Measurements from ENCODE around the gene PDIA2.

Gene PDIA2

DNA sequence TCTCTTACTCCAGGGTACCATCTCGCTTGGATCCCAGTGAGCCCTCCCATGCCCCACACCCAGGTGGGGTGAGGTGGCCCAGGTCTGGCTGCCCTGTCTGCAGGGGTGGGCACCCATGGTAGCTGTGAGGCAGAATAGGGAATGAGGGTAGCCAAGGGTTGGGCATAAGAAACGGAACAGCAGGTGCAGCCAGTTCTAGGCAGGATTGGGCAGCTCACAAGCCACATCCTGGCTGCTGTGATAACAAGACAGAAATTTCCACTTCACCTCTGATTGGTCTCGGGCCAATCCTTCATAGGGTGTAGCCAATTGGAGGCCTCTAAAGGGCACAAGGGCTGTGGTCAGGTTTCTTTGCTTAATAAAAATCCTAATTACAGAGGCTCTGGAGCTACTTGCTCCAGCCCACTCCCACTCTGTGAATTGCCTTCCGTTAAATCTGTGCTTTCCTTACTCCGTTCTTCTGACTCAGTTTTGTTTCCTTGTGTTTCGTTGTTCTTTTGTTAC is 4.0 kb upstream of the PDIA2 start:
- no peak overlapping the region for H3K4me3 ChIP-seq (ENCODE audit: low read depth, low read length)
- TF ChIP-seq, protein P1, sequence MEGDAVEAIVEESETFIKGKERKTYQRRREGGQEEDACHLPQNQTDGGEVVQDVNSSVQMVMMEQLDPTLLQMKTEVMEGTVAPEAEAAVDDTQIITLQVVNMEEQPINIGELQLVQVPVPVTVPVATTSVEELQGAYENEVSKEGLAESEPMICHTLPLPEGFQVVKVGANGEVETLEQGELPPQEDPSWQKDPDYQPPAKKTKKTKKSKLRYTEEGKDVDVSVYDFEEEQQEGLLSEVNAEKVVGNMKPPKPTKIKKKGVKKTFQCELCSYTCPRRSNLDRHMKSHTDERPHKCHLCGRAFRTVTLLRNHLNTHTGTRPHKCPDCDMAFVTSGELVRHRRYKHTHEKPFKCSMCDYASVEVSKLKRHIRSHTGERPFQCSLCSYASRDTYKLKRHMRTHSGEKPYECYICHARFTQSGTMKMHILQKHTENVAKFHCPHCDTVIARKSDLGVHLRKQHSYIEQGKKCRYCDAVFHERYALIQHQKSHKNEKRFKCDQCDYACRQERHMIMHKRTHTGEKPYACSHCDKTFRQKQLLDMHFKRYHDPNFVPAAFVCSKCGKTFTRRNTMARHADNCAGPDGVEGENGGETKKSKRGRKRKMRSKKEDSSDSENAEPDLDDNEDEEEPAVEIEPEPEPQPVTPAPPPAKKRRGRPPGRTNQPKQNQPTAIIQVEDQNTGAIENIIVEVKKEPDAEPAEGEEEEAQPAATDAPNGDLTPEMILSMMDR (IDR thresholded peaks at IDR 0.05; ENCODE audit: low read depth, low read length): no peak

DNA sequence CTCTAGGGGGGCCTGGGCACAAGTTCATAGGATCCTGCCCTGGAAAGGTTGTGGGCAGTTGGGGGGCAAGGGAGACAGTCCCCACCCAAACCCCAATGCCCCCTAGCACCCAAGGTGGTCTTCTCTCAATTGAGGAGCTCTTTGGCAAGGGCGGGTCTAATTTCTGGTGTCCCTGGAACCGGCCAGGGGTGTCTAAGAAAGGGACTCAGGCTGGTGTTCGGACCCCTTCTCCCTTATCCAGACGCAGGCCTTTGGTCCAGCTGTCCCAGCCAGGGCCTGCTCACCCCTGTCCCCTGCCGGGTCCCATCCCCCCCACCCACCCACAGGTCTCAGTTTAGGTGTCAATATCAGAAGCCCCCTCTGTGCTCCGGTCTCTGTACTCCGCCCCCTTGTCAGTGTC is 3.4 kb upstream of the PDIA2 start:
- H3K4me3 ChIP-seq (ENCODE audit: low read depth, low read length): no peak overlapping the region
- TF ChIP-seq, protein P1 (IDR thresholded peaks at IDR 0.05; ENCODE audit: low read depth, low read length): no peak

DNA sequence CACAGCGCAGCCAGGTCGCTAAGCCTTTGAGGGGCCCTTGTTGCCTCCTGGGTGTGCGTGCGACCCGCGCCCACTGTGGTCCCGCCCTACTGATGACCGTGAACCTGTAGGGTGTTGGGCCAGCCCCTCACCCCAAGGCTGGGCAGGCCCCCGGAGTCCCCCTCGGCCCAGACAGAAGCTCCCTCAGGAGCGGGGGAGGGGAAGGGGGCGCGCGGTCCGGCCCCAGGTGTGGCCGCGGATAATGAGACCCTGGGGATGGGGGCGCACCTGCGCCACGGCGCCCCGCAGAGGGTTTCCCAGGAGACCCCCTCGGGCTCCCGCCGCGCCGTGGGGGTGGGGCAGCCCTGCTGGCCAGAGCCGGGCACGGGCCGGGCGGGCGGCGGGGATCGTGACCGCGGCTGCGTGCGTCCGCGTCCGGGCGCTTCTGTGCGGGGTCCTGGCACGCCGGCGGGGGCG is 2.9 kb upstream of the PDIA2 start:
- TF ChIP-seq, protein P1 (IDR thresholded peaks at IDR 0.05; ENCODE audit: low read depth, low read length): no peak
- no peak overlapping the region for H3K4me3 ChIP-seq (ENCODE audit: low read depth, low read length)

DNA sequence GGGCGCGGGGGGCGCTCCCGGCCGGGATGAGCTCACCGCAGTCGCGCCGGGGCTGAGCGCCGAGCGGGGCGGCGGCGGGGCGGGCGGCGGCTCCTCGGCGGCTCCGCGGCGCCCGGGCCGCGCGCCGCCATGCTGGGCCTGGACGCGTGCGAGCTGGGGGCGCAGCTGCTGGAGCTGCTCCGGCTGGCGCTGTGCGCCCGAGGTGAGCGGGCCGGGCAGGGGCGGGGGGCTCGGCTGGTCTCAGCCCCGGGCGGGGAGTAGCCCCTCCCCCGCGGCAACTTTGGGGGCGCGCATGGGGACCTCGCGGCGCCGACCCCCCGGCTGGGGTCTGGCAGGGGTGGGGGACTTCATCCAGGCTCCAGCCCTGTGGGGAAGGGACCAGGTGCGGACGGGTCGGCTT is 2.4 kb upstream of the PDIA2 start, which contains the start of gene ARHGDIG:
Gene ARHGDIG, plus strand, starts transcription at position 40 of the 400 bp plus-strand sequence. Its CDS starts 90 bp downstream, at position 130.
- TF ChIP-seq, protein P1 (IDR thresholded peaks at IDR 0.05; ENCODE audit: low read depth, low read length): no peak
- H3K4me3 ChIP-seq (ENCODE audit: low read depth, low read length): no peak within 1 kb of the TSS

DNA sequence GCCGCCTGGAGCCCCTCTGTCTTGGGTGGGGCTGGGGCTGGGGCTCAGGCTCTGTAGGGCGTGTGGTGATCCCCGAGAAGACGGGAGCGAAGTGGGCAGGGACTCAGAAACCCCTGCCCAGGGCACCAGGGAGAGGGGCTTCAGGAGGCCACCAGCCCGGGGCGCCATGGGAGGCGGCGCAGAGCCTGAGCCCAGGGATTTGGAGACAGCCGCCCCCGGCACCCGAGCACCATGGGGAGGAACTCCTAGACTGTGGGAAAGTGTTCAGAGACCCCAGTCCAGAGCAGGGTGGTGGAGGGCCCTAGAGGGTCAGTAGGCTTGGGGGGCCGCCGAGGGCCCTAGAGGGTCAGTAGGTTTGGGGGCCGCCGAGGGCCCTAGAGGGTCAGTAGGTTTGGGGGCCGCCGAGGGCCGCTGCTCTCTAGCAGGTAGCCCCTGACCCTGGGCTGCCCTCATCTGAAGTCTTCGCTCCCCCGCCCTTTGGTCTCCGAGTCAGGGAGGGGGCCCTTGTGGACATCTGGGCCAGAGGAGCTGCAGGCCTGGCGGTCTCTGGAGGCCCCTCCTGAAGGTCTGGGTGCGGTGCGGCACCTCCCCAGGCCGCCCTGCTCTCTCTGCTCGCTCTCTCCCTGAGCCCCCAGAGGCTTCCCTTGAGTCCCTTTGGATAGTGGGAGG is 1.8 kb upstream of the PDIA2 start:
- TF ChIP-seq, protein P1 (IDR thresholded peaks at IDR 0.05; ENCODE audit: low read depth, low read length): no peak
- no peak overlapping the region for H3K4me3 ChIP-seq (ENCODE audit: low read depth, low read length)

DNA sequence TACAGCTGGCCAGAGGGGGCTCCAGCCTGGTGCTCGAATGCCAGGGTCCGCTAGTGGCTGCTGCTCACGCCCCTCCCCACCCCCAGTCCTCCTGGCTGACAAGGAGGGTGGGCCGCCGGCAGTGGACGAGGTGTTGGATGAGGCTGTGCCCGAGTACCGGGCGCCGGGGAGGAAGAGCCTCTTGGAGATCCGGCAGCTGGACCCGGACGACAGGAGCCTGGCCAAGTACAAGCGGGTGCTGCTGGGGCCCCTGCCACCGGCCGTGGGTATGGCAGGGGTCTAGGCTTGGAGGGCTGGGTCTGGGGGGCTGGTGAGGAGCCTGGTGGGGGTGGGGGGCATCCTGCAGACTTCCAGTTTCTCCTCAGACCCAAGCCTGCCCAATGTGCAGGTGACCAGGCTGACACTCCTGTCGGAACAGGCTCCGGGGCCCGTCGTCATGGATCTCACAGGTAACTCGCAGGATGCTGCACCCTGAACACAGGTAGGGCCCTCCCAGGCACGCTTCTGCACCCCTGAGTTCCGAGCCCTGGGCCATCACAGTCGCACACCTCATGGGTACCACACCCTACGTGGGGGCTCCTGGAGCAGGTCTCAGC is 1.2 kb upstream of the PDIA2 start:
- no peak overlapping the region for H3K4me3 ChIP-seq (ENCODE audit: low read depth, low read length)
- TF ChIP-seq, protein P1 (IDR thresholded peaks at IDR 0.05; ENCODE audit: low read depth, low read length): no peak

DNA sequence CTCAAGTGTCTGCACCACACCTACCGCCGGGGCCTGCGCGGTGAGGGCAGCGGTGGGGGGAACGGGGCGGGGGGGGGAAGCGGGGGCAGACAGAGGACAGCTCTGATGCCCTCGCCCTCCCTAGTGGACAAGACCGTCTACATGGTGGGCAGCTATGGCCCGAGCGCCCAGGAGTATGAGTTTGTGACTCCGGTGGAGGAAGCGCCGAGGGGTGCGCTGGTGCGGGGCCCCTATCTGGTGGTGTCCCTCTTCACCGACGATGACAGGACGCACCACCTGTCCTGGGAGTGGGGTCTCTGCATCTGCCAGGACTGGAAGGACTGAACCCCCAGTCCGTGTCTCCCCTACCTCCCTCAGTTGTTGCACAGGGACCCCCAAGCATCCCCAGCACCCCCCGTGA is 473 bp upstream of the PDIA2 start:
- H3K4me3 ChIP-seq (ENCODE audit: low read depth, low read length): no peak overlapping the region
- TF ChIP-seq, protein P1 (IDR thresholded peaks at IDR 0.05; ENCODE audit: low read depth, low read length): no peak

All from WI38 (cell line).